HepG2 (cell line): ENCODE measurements around the gene SDC4. TPM values are rescaled to one million over a fixed set of nuclear protein-coding genes. Genes with fewer than 3 reads are reported as not detected.

Experiments
- CCDC6 ChIP-seq: sonication (generic); formaldehyde crosslinking; IDR thresholded peaks from 2 replicates; pipeline ENCODE4 v1.8.1; 2022; ENCODE audit warnings: mild to moderate bottlenecking, missing genetic modification reagents, moderate library complexity
- ELF3 ChIP-seq: IDR thresholded peaks from 2 replicates; pipeline ENCODE4 v1.6.1; 2016; ENCODE audit warnings: missing genetic modification reagents, missing compliant biosample characterization
- KMT2A ChIP-seq: sonication (generic); formaldehyde crosslinking; IDR thresholded peaks from 2 replicates; pipeline ENCODE4 v1.4.0; 2020; ENCODE audit warnings: missing genetic modification reagents
- SALL2 ChIP-seq: sonication (generic); formaldehyde crosslinking; IDR thresholded peaks from 2 replicates; pipeline ENCODE4 v1.8.1; 2023; ENCODE audit warnings: mild to moderate bottlenecking, missing genetic modification reagents, inconsistent platforms
- SCMH1 ChIP-seq: sonication (generic); formaldehyde crosslinking; IDR thresholded peaks from 2 replicates; pipeline ENCODE4 v1.9.0; 2021; ENCODE audit warnings: missing genetic modification reagents, mild to moderate bottlenecking, borderline replicate concordance
- THYN1 ChIP-seq: sonication (generic); formaldehyde crosslinking; IDR thresholded peaks from 2 replicates; pipeline ENCODE4 v1.8.1; 2023; ENCODE audit warnings: low read depth, mild to moderate bottlenecking, moderate library complexity, missing genetic modification reagents, borderline replicate concordance
- ZNF672 ChIP-seq: sonication (generic); formaldehyde crosslinking; IDR thresholded peaks from 2 replicates; pipeline ENCODE4 v1.8.1; 2022; ENCODE audit warnings: missing genetic modification reagents
- ZSCAN9 ChIP-seq: IDR thresholded peaks from 2 replicates; pipeline ENCODE4 v1.6.1; 2016; ENCODE audit warnings: borderline replicate concordance
- polyA plus RNA-seq, 8 experiments: library from polyadenylated mRNA; depleted of rRNA in 3 of 8; stranded (reverse) in 7 of 8; unstranded in 1 of 8; fragments of >200 nt; fragmentation: Illumina TruSeq in 4 of 8; extraction: Trizol in 4 of 8; gene quantifications; 2 replicates each; pipeline versions ENCODE4 v1.2.1 to v1.2.3, GENCODE V29; 2011 to 2016; ENCODE audit warnings: low read depth in 4 of 8, missing spikeins in 1 of 8, mixed read lengths in 1 of 8; ENCODE audit not compliant: insufficient read depth in 1 of 8
- total RNA-seq, 5 experiments: library from RNA; depleted of rRNA; stranded (reverse); fragments of >200 nt; fragmentation: Illumina TruSeq; extraction: Trizol; gene quantifications; 2 replicates each; pipeline ENCODE4 v1.2.3, GENCODE V29; 2016; ENCODE audit warnings: low read depth in 1 of 5
- TF ChIP-seq, protein P1 (sequence below): sonication (generic); formaldehyde crosslinking; IDR thresholded peaks from 2 replicates; pipeline ENCODE4 v1.4.0; 2020; ENCODE audit warnings: missing genetic modification reagents
- TF ChIP-seq, protein P2 (sequence below): IDR thresholded peaks from 2 replicates; pipeline ENCODE4 v1.6.1; 2012; ENCODE audit warnings: low read length, improper control_type of control experiment
- TF ChIP-seq, protein P3 (sequence below): sonication (generic); formaldehyde crosslinking; IDR thresholded peaks from 2 replicates; pipeline ENCODE4 v1.4.0; 2020; ENCODE audit warnings: missing genetic modification reagents; ENCODE audit errors: not compliant biosample characterization
- TF ChIP-seq, protein P4 (sequence below): sonication (generic); formaldehyde crosslinking; IDR thresholded peaks from 2 replicates; pipeline ENCODE4 v1.8.0; 2022; ENCODE audit warnings: missing genetic modification reagents, mild to moderate bottlenecking, moderate library complexity, borderline replicate concordance

SDC4 gene
- total and polyA plus RNA-seq, 2 of the 13 experiments (the other 11 are each of a cell fraction or from before 2014, with no cell fraction given): 49.0 to 65.1 TPM

DNA sequence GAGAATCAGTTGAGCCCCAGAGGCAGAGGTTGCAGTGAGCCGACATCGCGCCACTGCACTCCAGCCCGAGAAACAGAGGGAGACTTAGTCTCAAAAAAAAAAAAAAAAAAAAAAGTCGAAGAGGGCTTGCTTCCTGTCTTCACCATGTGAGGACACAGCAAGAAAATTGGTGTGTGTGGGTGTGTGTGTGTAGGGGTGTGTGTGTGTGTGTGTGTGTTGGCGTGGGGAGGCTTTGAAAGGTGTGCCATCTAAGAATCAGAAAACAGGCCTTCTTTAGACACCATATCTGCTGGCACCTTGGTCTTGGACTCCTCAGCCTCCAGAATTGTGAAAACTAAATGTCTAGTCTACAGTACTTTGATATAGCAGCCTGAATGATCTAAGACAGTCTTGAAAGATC is 48.4 kb downstream of the SDC4 start (continued):
- TF ChIP-seq, protein P1, sequence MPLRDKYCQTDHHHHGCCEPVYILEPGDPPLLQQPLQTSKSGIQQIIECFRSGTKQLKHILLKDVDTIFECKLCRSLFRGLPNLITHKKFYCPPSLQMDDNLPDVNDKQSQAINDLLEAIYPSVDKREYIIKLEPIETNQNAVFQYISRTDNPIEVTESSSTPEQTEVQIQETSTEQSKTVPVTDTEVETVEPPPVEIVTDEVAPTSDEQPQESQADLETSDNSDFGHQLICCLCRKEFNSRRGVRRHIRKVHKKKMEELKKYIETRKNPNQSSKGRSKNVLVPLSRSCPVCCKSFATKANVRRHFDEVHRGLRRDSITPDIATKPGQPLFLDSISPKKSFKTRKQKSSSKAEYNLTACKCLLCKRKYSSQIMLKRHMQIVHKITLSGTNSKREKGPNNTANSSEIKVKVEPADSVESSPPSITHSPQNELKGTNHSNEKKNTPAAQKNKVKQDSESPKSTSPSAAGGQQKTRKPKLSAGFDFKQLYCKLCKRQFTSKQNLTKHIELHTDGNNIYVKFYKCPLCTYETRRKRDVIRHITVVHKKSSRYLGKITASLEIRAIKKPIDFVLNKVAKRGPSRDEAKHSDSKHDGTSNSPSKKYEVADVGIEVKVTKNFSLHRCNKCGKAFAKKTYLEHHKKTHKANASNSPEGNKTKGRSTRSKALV: no peak
- no peak for TF ChIP-seq SCMH1 (CRISPR knock-in tag)
- TF ChIP-seq THYN1 (CRISPR knock-in tag): no peak
- TF ChIP-seq SALL2 (CRISPR knock-in tag): no peak
- no peak for TF ChIP-seq ZNF672
- TF ChIP-seq ZSCAN9 (CRISPR knock-in tag): no peak
- TF ChIP-seq CCDC6 (CRISPR knock-in tag): no peak
- TF ChIP-seq, protein P2, sequence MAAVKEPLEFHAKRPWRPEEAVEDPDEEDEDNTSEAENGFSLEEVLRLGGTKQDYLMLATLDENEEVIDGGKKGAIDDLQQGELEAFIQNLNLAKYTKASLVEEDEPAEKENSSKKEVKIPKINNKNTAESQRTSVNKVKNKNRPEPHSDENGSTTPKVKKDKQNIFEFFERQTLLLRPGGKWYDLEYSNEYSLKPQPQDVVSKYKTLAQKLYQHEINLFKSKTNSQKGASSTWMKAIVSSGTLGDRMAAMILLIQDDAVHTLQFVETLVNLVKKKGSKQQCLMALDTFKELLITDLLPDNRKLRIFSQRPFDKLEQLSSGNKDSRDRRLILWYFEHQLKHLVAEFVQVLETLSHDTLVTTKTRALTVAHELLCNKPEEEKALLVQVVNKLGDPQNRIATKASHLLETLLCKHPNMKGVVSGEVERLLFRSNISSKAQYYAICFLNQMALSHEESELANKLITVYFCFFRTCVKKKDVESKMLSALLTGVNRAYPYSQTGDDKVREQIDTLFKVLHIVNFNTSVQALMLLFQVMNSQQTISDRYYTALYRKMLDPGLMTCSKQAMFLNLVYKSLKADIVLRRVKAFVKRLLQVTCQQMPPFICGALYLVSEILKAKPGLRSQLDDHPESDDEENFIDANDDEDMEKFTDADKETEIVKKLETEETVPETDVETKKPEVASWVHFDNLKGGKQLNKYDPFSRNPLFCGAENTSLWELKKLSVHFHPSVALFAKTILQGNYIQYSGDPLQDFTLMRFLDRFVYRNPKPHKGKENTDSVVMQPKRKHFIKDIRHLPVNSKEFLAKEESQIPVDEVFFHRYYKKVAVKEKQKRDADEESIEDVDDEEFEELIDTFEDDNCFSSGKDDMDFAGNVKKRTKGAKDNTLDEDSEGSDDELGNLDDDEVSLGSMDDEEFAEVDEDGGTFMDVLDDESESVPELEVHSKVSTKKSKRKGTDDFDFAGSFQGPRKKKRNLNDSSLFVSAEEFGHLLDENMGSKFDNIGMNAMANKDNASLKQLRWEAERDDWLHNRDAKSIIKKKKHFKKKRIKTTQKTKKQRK: no peak
- TF ChIP-seq KMT2A: no peak
- no peak for TF ChIP-seq ELF3
- TF ChIP-seq, protein P3, sequence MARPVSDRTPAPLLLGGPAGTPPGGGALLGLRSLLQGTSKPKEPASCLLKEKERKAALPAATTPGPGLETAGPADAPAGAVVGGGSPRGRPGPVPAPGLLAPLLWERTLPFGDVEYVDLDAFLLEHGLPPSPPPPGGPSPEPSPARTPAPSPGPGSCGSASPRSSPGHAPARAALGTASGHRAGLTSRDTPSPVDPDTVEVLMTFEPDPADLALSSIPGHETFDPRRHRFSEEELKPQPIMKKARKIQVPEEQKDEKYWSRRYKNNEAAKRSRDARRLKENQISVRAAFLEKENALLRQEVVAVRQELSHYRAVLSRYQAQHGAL (CRISPR knock-in tag): no peak
- TF ChIP-seq, protein P4, sequence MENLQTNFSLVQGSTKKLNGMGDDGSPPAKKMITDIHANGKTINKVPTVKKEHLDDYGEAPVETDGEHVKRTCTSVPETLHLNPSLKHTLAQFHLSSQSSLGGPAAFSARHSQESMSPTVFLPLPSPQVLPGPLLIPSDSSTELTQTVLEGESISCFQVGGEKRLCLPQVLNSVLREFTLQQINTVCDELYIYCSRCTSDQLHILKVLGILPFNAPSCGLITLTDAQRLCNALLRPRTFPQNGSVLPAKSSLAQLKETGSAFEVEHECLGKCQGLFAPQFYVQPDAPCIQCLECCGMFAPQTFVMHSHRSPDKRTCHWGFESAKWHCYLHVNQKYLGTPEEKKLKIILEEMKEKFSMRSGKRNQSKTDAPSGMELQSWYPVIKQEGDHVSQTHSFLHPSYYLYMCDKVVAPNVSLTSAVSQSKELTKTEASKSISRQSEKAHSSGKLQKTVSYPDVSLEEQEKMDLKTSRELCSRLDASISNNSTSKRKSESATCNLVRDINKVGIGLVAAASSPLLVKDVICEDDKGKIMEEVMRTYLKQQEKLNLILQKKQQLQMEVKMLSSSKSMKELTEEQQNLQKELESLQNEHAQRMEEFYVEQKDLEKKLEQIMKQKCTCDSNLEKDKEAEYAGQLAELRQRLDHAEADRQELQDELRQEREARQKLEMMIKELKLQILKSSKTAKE (CRISPR knock-in tag): no peak
